Measurements from ENCODE around the gene SELENON.

Gene SELENON

GRCh38 chr1:25798666-25799351, 1.2 kb upstream of the SELENON start:
- no peak overlapping the region for H3K4me3 ChIP-seq (replicated peaks in 1 of 2; ENCODE audit: low read depth in 2 of 2, low read length in 2 of 2)
- DNase-seq (ENCODE audit: low read depth in 2 of 2), result no peak
- TF ChIP-seq CTCF (IDR thresholded peaks at IDR 0.05; ENCODE audit: low read depth, low read length), result no peak

- H3K4me3 ChIP-seq (replicated peaks in 1 of 2; ENCODE audit: low read depth in 2 of 2, low read length in 2 of 2), result peak overlapping the region; percentile 50 to 63
- DNase-seq (ENCODE audit: low read depth in 2 of 2), result no peak
- TF ChIP-seq CTCF (IDR thresholded peaks at IDR 0.05; ENCODE audit: low read depth, low read length), result no peak
Measured at GRCh38 chr1:25799352-25799934, 550 bp upstream of the SELENON start.

DNA sequence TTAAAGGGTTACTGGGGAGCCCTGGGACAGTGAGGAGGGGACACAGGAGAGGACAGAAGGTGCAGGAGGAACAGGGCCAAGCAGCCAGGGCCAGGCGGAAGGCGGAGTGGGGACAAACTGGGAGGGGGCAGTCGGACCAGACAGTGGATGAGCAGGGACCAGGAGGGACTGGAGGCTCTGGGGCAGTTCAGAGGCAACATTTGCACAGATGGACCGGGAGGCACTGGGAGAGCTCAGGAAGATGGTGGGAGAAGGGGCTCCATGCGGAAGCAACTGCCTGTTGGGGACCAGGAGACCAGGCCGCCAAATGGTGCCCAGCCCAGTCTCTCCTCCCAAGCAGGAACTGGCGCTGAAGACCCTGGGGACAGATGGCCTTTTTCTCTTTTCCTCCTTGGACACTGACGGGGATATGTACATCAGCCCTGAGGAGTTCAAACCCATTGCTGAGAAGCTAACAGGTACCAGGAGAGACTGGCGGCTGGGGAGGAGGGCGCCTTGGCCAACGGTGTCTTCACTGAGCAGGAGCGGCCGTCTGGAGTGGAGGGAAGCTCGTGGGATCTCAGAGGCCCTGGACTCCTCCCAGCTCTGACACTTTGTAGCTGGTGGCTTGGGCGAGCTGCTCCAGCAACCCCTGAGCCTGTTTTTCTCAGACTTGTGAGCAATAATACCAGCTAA, 847 bp downstream of the SELENON start:
- no peak for DNase-seq (ENCODE audit: low read depth in 2 of 2)
- H3K4me3 ChIP-seq (replicated peaks in 1 of 2; ENCODE audit: low read depth in 2 of 2, low read length in 2 of 2), result peak overlapping the region; percentile 63 to 67
- TF ChIP-seq CTCF (IDR thresholded peaks at IDR 0.05; ENCODE audit: low read depth, low read length), result no peak

GRCh38 chr1:25802915-25803314, 2.9 kb downstream of the SELENON start:
- DNase-seq (ENCODE audit: low read depth in 2 of 2), result no peak
- no peak for TF ChIP-seq CTCF (IDR thresholded peaks at IDR 0.05; ENCODE audit: low read depth, low read length)
- H3K4me3 ChIP-seq (replicated peaks in 1 of 2; ENCODE audit: low read depth in 2 of 2, low read length in 2 of 2), result no peak overlapping the region

- DNase-seq (ENCODE audit: low read depth in 2 of 2), result no peak
- no peak overlapping the region for H3K4me3 ChIP-seq (replicated peaks in 1 of 2; ENCODE audit: low read depth in 2 of 2, low read length in 2 of 2)
- no peak for TF ChIP-seq CTCF (IDR thresholded peaks at IDR 0.05; ENCODE audit: low read depth, low read length)
Measured at GRCh38 chr1:25803368-25803767, 3.4 kb downstream of the SELENON start.

- DNase-seq (ENCODE audit: low read depth in 2 of 2), result peak; percentile 40 to 55
Measured at GRCh38 chr1:25804244-25804963, 4.4 kb downstream of the SELENON start.

More at GRCh38 chr1:25804244-25804963, 4.4 kb downstream of the SELENON start:
- H3K4me3 ChIP-seq (replicated peaks in 1 of 2; ENCODE audit: low read depth in 2 of 2, low read length in 2 of 2), result no peak overlapping the region
- no peak for TF ChIP-seq CTCF (IDR thresholded peaks at IDR 0.05; ENCODE audit: low read depth, low read length)

Measured in cardiac fibroblast (primary cell).